NB4 (cell line): ENCODE measurements around the gene PTPN2.

Experiments
- DNase-seq: peaks from one replicate; pipeline ENCODE4 v3.0.0; 2010; ENCODE audit warnings: low read depth
- H3K4me3 ChIP-seq: one replicate; pipeline ENCODE4 v1.5.1; 2011; ENCODE audit warnings: mild to moderate bottlenecking, low read depth, low read length, moderate library complexity
- MYC ChIP-seq: IDR thresholded peaks from 2 replicates; pipeline ENCODE4 v1.6.1; 2011; ENCODE audit warnings: low read depth, low read length
- POLR2A ChIP-seq: IDR thresholded peaks from 2 replicates; pipeline ENCODE4 v1.6.1; 2011; ENCODE audit warnings: mild to moderate bottlenecking; ENCODE audit not compliant: insufficient read length; ENCODE audit errors: extremely low read depth
- TF ChIP-seq, protein P1 (sequence below): IDR thresholded peaks from one replicate; pipeline ENCODE4 v1.5.1; 2012; ENCODE audit warnings: low read depth, low read length
- TF ChIP-seq, protein P2 (sequence below): IDR thresholded peaks from 2 replicates; pipeline ENCODE4 v1.6.1; 2011; ENCODE audit warnings: low read depth, low read length

PTPN2 gene

DNA sequence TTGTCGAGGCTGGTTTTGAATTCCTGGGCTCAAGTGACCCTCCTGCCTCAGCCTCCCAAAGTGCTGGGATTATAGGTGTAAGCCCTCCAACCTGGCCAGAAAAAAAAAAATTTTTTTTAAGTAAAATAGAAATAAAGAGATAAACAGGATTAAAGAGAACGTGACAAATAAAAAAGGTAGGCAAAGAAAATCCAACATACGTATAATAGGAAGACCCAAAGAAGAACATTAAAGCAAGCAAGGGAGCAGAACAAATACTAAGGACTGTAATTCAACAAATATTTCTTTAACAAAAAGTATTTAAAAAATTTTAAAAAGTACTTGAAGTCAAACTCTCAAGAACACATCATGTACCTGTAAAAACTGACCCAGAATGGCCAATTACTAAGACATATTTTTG lies 56.4 kb downstream of the PTPN2 start:
- DNase-seq = no peak
- H3K4me3 ChIP-seq = no peak overlapping the region
- TF ChIP-seq MYC (no peak), POLR2A (no peak)
- TF ChIP-seq, protein P1, sequence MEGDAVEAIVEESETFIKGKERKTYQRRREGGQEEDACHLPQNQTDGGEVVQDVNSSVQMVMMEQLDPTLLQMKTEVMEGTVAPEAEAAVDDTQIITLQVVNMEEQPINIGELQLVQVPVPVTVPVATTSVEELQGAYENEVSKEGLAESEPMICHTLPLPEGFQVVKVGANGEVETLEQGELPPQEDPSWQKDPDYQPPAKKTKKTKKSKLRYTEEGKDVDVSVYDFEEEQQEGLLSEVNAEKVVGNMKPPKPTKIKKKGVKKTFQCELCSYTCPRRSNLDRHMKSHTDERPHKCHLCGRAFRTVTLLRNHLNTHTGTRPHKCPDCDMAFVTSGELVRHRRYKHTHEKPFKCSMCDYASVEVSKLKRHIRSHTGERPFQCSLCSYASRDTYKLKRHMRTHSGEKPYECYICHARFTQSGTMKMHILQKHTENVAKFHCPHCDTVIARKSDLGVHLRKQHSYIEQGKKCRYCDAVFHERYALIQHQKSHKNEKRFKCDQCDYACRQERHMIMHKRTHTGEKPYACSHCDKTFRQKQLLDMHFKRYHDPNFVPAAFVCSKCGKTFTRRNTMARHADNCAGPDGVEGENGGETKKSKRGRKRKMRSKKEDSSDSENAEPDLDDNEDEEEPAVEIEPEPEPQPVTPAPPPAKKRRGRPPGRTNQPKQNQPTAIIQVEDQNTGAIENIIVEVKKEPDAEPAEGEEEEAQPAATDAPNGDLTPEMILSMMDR = no peak
- TF ChIP-seq, protein P2, sequence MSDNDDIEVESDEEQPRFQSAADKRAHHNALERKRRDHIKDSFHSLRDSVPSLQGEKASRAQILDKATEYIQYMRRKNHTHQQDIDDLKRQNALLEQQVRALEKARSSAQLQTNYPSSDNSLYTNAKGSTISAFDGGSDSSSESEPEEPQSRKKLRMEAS = no peak

DNA sequence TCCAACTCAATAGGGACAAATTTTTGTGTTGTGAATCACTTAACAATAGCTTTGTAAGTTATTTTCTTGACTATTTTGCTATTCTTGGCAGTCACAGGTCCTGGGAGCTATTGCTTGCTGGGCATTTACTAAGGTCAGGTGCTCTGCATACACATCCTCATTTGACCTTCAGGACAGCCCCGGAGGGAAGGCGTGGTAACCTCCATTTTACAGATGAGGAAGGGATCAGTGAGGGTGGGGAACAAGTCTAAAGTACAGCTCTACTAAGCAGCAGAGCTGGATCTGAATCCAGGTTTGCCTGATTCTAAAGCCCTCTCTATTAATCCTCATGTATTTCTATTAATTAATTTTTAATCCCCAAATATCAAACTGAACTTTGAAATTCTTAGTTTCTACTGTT lies 58.8 kb downstream of the PTPN2 start:
- TF ChIP-seq, protein P2 = no peak
- TF ChIP-seq MYC = no peak
- no peak for DNase-seq
- H3K4me3 ChIP-seq = no peak overlapping the region

DNA sequence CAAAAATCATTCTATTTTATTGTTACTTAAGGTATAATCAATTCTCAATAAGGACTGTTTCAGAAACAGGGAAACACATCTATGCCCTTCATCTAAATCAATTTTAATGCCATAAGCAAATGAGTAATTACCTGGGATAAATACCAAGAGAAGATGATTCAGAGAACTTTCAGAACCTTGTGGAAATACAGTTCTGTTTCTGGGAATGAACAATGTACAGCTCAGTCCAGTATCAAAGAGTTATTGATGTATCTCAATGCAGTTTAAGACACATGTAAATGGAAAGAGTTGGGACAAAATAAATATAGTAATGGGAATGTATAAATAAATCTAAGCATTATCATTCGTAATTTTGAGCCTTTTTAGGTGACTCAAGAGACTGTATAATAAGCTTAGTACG lies 60.1 kb downstream of the PTPN2 start:
- DNase-seq = no peak
- TF ChIP-seq, protein P1 = no peak
- TF ChIP-seq MYC = no peak
- TF ChIP-seq, protein P2 = no peak
- TF ChIP-seq POLR2A = no peak
- no peak overlapping the region for H3K4me3 ChIP-seq

DNA sequence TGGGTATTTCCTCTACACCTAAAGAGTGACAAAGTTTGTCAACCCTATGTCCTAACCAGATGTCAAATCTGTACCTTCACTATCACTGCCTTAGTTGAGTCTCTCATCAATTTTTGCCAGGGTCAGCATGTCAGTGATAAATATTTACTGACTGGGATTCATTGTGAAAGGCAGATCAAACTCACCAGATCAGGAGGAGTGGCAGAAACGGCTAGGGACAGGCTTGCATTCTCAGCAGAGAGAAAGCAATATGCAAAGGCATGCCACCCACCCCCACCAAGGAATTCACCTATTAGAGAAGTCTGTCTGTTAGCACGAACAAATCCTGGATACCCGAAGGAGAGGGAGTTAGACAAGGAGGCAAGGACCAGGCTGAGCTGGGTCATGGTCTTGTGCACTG lies 62.6 kb downstream of the PTPN2 start:
- DNase-seq = no peak
- no peak for TF ChIP-seq POLR2A
- TF ChIP-seq, protein P2 = no peak
- H3K4me3 ChIP-seq = no peak overlapping the region

DNA sequence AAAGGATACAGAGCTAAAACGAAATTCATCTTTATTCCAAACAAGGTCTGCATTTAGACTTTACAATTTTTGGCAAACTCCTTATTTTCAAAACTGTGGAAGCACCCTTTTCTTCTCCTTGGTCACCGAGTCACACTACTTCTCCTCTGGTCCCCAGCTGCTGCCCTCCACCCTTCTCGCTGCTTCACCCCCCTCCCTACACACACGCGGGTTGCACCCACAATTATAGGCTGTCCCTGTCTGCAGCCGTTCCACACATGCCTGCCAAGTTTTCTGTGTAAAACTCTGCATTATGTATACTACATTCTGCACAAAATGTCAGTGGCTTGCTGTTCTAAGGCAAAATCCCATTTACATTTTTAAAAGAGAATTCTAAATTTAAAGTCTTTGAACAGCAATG lies 63.5 kb downstream of the PTPN2 start:
- no peak for DNase-seq
- TF ChIP-seq, protein P1 = no peak
- TF ChIP-seq MYC (no peak), POLR2A (no peak)
- TF ChIP-seq, protein P2 = no peak
- H3K4me3 ChIP-seq = no peak overlapping the region

DNA sequence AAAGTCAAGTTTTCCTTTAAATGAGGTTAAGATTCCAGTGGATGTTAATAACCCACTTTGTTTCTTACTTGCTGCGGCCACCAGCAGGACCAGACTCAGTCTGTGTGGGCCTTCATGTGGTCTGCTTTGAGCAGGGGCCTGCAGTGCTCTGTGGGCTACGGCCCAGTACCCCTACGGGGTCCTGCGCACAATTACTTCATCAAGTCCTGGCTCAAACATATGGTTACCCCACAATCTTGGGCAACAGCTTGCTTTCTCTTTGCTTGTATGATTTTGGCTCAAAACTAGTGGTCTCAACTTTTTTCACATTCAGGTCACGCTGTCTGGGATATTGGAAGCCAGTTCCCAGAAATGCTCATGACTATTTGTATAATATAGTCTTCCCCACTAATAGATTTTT lies 64.2 kb downstream of the PTPN2 start:
- DNase-seq = no peak

More for the DNA sequence above, 64.2 kb downstream of the PTPN2 start:
- TF ChIP-seq, protein P2 = no peak
- TF ChIP-seq MYC = no peak
- TF ChIP-seq, protein P1 = no peak
- TF ChIP-seq POLR2A = no peak
- H3K4me3 ChIP-seq = no peak overlapping the region
